DOHH2 (cell line): Measurements from ENCODE around the gene MYEOV.

Experiments used
- CTCF ChIP-seq: fragments of 200-600 bp; sonication (generic); IDR thresholded peaks from one replicate; pipeline ENCODE4 v1.5.1; 2014; ENCODE audit warnings: antibody characterized with exemption, mild to moderate bottlenecking, low read depth, low read length; ENCODE audit not compliant: poor library complexity, severe bottlenecking
- EZH2phosphoT487 ChIP-seq: fragments of 200-600 bp; sonication (generic); IDR thresholded peaks from 2 replicates; pipeline ENCODE4 v1.6.1; 2017; ENCODE audit warnings: borderline replicate concordance, mild to moderate bottlenecking, antibody characterized with exemption, low read length, moderate library complexity, mixed read lengths

DNA sequence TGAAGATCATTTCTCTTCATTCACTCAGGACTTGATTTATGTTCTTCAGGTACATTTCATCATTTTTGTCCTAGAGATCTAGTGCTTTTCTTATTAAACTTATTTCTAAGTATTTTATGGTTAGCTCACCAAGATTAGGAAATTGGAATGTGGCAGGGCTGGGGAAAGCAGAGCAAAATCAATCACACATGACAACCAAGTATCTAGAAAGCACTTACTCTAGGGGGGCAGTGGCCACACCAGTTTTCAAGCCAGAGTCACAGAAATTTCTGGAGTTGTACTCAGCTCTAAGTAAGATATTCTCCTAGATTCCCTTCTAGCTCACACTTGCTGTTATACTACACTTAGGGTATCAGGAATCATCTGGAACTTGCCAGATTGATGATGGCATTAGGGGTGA, 33.3 kb upstream of the MYEOV start:
- no peak for TF ChIP-seq CTCF
- no peak for TF ChIP-seq EZH2phosphoT487
